HepG2 (cell line): ENCODE measurements around the gene ZNF223. TPM values are rescaled to one million over a fixed set of nuclear protein-coding genes. Genes with fewer than 3 reads are reported as not detected.

Experiments
- ARHGAP35 ChIP-seq: sonication (generic); formaldehyde crosslinking; IDR thresholded peaks from 2 replicates; pipeline ENCODE4 v1.9.0; 2022; ENCODE audit warnings: mild to moderate bottlenecking, inconsistent platforms, moderate library complexity, missing genetic modification reagents, borderline replicate concordance
- BCL6 ChIP-seq: IDR thresholded peaks from 2 replicates; pipeline ENCODE4 v1.6.1; 2016; ENCODE audit warnings: missing genetic modification reagents, missing compliant biosample characterization
- FOSL2 ChIP-seq: sonication (generic); formaldehyde crosslinking; IDR thresholded peaks from 2 replicates; pipeline ENCODE4 v1.4.0; 2020; ENCODE audit warnings: missing genetic modification reagents
- HNF4A ChIP-seq: sonication (generic); formaldehyde crosslinking; IDR thresholded peaks from 2 replicates; pipeline ENCODE4 v1.4.0; 2020; ENCODE audit warnings: missing genetic modification reagents
- HNRNPLL ChIP-seq: fragments of 200-400 bp; formaldehyde crosslinking; IDR thresholded peaks from 2 replicates; pipeline ENCODE4 v1.6.1; 2017; ENCODE audit warnings: mild to moderate bottlenecking, low read depth, low read length; ENCODE audit not compliant: poor library complexity, severe bottlenecking
- KDM4B ChIP-seq: sonication (generic); formaldehyde crosslinking; IDR thresholded peaks from 2 replicates; pipeline ENCODE4 v1.4.0; 2020; ENCODE audit warnings: missing genetic modification reagents
- KDM5B ChIP-seq: sonication (generic); formaldehyde crosslinking; IDR thresholded peaks from 2 replicates; pipeline ENCODE4 v1.4.0; 2020; ENCODE audit warnings: missing genetic modification reagents, mild to moderate bottlenecking, borderline replicate concordance
- NR2F2 ChIP-seq: IDR thresholded peaks from 2 replicates; pipeline ENCODE4 v1.6.1; 2012; ENCODE audit warnings: low read depth, inconsistent platforms, borderline replicate concordance
- PHF21A ChIP-seq: sonication (generic); formaldehyde crosslinking; IDR thresholded peaks from 2 replicates; pipeline ENCODE4 v1.5.0; 2020; ENCODE audit warnings: mild to moderate bottlenecking, missing genetic modification reagents
- SMARCC2 ChIP-seq: fragments of 450-650 bp; IDR thresholded peaks from 2 replicates; pipeline ENCODE4 v1.6.1; 2017; ENCODE audit warnings: antibody characterized with exemption, mild to moderate bottlenecking
- SOX5 ChIP-seq: IDR thresholded peaks from 2 replicates; pipeline ENCODE4 v1.6.1; 2016; ENCODE audit warnings: borderline replicate concordance
- TARDBP ChIP-seq: sonication (generic); formaldehyde crosslinking; IDR thresholded peaks from 2 replicates; pipeline ENCODE4 v1.8.0; 2022; ENCODE audit warnings: mild to moderate bottlenecking, missing genetic modification reagents
- ZNF160 ChIP-seq: sonication (generic); formaldehyde crosslinking; IDR thresholded peaks from 2 replicates; pipeline ENCODE4 v1.8.0; 2022; ENCODE audit warnings: mild to moderate bottlenecking, inconsistent platforms, missing genetic modification reagents
- ZNF260 ChIP-seq: sonication (generic); formaldehyde crosslinking; IDR thresholded peaks from 2 replicates; pipeline ENCODE4 v1.4.0; 2020; ENCODE audit warnings: missing genetic modification reagents, low read depth, mild to moderate bottlenecking, borderline replicate concordance
- ZNF317 ChIP-seq: sonication (generic); formaldehyde crosslinking; IDR thresholded peaks from 2 replicates; pipeline ENCODE4 v1.5.0; 2020; ENCODE audit warnings: mild to moderate bottlenecking, missing genetic modification reagents
- ZNF350 ChIP-seq: sonication (generic); formaldehyde crosslinking; IDR thresholded peaks from 2 replicates; pipeline ENCODE4 v1.4.0; 2020; ENCODE audit warnings: mild to moderate bottlenecking, low read depth, missing genetic modification reagents, borderline replicate concordance
- ZNF747 ChIP-seq: sonication (generic); formaldehyde crosslinking; IDR thresholded peaks from 2 replicates; pipeline ENCODE4 v1.8.1; 2023; ENCODE audit warnings: missing genetic modification reagents, mild to moderate bottlenecking, borderline replicate concordance
- ZSCAN22 ChIP-seq: sonication (generic); formaldehyde crosslinking; IDR thresholded peaks from 2 replicates; pipeline ENCODE4 v1.4.0; 2020; ENCODE audit warnings: mild to moderate bottlenecking, missing genetic modification reagents
- polyA plus RNA-seq, 8 experiments: library from polyadenylated mRNA; depleted of rRNA in 3 of 8; stranded (reverse) in 7 of 8; unstranded in 1 of 8; fragments of >200 nt; fragmentation: Illumina TruSeq in 4 of 8; extraction: Trizol in 4 of 8; gene quantifications; 2 replicates each; pipeline versions ENCODE4 v1.2.1 to v1.2.3, GENCODE V29; 2011 to 2016; ENCODE audit warnings: low read depth in 4 of 8, missing spikeins in 1 of 8, mixed read lengths in 1 of 8; ENCODE audit not compliant: insufficient read depth in 1 of 8
- total RNA-seq, 5 experiments: library from RNA; depleted of rRNA; stranded (reverse); fragments of >200 nt; fragmentation: Illumina TruSeq; extraction: Trizol; gene quantifications; 2 replicates each; pipeline ENCODE4 v1.2.3, GENCODE V29; 2016; ENCODE audit warnings: low read depth in 1 of 5
- TF ChIP-seq, protein P1 (sequence below): sonication (generic); formaldehyde crosslinking; IDR thresholded peaks from 2 replicates; pipeline ENCODE4 v1.5.1; 2020; ENCODE audit warnings: missing genetic modification reagents, mild to moderate bottlenecking, borderline replicate concordance
- TF ChIP-seq, protein P2 (sequence below): sonication (generic); formaldehyde crosslinking; IDR thresholded peaks from 2 replicates; pipeline ENCODE4 v1.5.0; 2020; ENCODE audit warnings: mild to moderate bottlenecking, missing genetic modification reagents
- TF ChIP-seq, protein P3 (sequence below): sonication (generic); formaldehyde crosslinking; IDR thresholded peaks from 2 replicates; pipeline ENCODE4 v1.4.0; 2020; ENCODE audit warnings: missing genetic modification reagents
- TF ChIP-seq, protein P4 (sequence below): sonication (generic); formaldehyde crosslinking; IDR thresholded peaks from 2 replicates; pipeline ENCODE4 v1.8.0; 2022; ENCODE audit warnings: missing genetic modification reagents, mild to moderate bottlenecking, inconsistent platforms, borderline replicate concordance
- TF ChIP-seq, protein P5 (sequence below): sonication (generic); formaldehyde crosslinking; IDR thresholded peaks from 2 replicates; pipeline ENCODE4 v1.4.0; 2020; ENCODE audit warnings: mild to moderate bottlenecking, missing genetic modification reagents, borderline replicate concordance

The ZNF223 gene
- total and polyA plus RNA-seq, 2 of the 13 experiments (the other 11 are each of a cell fraction or from before 2014, with no cell fraction given), result 2.0 to 4.8 TPM

DNA sequence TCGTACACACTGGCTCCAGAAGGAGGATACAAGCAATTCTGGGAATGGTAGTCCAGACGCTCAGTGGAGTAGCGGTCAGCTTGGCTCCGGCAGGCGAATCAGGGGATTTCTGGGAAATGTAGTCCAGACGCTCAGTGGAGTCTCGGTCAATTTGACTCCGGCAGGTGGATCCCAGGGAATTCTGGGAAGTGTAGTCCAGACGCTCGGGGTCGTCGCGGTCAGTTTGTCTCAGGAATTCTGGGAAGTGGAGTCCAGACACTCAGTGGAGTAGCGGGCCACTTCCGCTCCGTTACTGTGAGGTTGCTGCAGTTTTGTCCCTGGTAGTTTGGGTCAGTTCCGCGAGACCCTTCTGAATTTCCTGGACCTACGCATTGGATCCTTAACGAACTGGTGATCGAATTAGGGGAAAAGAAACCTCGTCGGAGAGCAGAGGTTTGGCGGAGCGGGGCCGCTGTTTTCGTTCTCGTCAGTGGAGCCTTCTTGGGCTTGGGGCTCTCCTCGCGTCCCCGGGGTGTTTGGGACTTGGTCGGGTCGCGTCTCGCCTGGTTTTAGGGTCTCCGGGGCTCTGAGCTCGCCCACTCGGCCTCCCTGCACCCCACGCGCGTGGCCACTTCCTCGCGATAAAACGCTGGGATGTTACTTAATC is 61.4 kb downstream of the ZNF223 start, which contains the start of gene ZNF225 (continued):
- TF ChIP-seq, protein P1, sequence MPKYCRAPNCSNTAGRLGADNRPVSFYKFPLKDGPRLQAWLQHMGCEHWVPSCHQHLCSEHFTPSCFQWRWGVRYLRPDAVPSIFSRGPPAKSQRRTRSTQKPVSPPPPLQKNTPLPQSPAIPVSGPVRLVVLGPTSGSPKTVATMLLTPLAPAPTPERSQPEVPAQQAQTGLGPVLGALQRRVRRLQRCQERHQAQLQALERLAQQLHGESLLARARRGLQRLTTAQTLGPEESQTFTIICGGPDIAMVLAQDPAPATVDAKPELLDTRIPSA (CRISPR knock-in tag), result no peak
- TF ChIP-seq, protein P2, sequence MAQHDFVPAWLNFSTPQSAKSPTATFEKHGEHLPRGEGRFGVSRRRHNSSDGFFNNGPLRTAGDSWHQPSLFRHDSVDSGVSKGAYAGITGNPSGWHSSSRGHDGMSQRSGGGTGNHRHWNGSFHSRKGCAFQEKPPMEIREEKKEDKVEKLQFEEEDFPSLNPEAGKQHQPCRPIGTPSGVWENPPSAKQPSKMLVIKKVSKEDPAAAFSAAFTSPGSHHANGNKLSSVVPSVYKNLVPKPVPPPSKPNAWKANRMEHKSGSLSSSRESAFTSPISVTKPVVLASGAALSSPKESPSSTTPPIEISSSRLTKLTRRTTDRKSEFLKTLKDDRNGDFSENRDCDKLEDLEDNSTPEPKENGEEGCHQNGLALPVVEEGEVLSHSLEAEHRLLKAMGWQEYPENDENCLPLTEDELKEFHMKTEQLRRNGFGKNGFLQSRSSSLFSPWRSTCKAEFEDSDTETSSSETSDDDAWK (CRISPR knock-in tag), result no peak
- peak; percentile 26; the same call in 1 of the 2 replicates for TF ChIP-seq HNF4A (CRISPR knock-in tag)
- no peak for TF ChIP-seq SMARCC2
- peak; percentile 29; the same call in 1 of the 2 replicates for TF ChIP-seq SOX5
- TF ChIP-seq, protein P3, sequence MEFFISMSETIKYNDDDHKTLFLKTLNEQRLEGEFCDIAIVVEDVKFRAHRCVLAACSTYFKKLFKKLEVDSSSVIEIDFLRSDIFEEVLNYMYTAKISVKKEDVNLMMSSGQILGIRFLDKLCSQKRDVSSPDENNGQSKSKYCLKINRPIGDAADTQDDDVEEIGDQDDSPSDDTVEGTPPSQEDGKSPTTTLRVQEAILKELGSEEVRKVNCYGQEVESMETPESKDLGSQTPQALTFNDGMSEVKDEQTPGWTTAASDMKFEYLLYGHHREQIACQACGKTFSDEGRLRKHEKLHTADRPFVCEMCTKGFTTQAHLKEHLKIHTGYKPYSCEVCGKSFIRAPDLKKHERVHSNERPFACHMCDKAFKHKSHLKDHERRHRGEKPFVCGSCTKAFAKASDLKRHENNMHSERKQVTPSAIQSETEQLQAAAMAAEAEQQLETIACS (CRISPR knock-in tag), result no peak
- peak; percentile 52; the same call in 1 of the 2 replicates for TF ChIP-seq ZNF747 (CRISPR knock-in tag)
- 0 out of 2 replicates have a peak, but pooled peaks have one; percentile 31 for TF ChIP-seq NR2F2
- no peak for TF ChIP-seq ZNF160 (CRISPR knock-in tag)
- peak; percentile 27; the same call in 1 of the 2 replicates for TF ChIP-seq KDM5B
- no peak for TF ChIP-seq ARHGAP35
- TF ChIP-seq ZSCAN22 (CRISPR knock-in tag), result no peak; the same call in 1 of the 2 replicates
- no peak for TF ChIP-seq ZNF260 (CRISPR knock-in tag)
- 0 out of 2 replicates have a peak, but pooled peaks have one; percentile 35 for TF ChIP-seq BCL6 (CRISPR knock-in tag)
- TF ChIP-seq KDM4B (CRISPR knock-in tag), result no peak
- TF ChIP-seq ZNF350 (CRISPR knock-in tag), result peak; percentile 56; the same call in 1 of the 2 replicates
- TF ChIP-seq, protein P4, sequence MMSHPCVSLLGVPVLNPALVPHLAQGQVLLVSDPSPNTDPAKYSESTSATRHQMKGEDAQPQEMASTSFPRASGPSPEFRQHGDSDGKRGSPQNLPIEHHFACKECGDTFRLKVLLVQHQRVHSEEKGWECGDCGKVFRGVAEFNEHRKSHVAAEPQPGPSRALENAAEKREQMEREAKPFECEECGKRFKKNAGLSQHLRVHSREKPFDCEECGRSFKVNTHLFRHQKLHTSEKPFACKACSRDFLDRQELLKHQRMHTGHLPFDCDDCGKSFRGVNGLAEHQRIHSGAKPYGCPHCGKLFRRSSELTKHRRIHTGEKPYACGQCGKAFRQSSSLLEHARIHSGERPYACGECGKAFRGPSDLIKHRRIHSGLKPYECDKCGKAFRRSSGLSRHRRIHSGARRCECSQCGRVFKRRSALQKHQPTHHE (CRISPR knock-in tag), result peak; percentile 43; the same call in 1 of the 2 replicates
- peak; percentile 32 for TF ChIP-seq HNRNPLL
- TF ChIP-seq, protein P5, sequence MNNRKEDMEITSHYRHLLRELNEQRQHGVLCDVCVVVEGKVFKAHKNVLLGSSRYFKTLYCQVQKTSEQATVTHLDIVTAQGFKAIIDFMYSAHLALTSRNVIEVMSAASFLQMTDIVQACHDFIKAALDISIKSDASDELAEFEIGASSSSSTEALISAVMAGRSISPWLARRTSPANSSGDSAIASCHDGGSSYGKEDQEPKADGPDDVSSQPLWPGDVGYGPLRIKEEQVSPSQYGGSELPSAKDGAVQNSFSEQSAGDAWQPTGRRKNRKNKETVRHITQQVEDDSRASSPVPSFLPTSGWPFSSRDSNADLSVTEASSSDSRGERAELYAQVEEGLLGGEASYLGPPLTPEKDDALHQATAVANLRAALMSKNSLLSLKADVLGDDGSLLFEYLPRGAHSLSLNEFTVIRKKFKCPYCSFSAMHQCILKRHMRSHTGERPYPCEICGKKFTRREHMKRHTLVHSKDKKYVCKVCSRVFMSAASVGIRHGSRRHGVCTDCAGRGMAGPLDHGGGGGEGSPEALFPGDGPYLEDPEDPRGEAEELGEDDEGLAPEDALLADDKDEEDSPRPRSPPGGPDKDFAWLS, result no peak
- TF ChIP-seq FOSL2, result peak; percentile 17; the same call in 1 of the 2 replicates
- TF ChIP-seq ZNF317, result peak; percentile 57; the same call in 1 of the 2 replicates
- TF ChIP-seq PHF21A (CRISPR knock-in tag), result peak; percentile 61; the same call in 1 of the 2 replicates
- peak; percentile 91 for TF ChIP-seq TARDBP (CRISPR knock-in tag)
